ENCODE measurements around the gene MAN1C1.
A peak's percentile ranks its signal among the peaks of the same experiment; 100 is the strongest.

Gene MAN1C1

DNA sequence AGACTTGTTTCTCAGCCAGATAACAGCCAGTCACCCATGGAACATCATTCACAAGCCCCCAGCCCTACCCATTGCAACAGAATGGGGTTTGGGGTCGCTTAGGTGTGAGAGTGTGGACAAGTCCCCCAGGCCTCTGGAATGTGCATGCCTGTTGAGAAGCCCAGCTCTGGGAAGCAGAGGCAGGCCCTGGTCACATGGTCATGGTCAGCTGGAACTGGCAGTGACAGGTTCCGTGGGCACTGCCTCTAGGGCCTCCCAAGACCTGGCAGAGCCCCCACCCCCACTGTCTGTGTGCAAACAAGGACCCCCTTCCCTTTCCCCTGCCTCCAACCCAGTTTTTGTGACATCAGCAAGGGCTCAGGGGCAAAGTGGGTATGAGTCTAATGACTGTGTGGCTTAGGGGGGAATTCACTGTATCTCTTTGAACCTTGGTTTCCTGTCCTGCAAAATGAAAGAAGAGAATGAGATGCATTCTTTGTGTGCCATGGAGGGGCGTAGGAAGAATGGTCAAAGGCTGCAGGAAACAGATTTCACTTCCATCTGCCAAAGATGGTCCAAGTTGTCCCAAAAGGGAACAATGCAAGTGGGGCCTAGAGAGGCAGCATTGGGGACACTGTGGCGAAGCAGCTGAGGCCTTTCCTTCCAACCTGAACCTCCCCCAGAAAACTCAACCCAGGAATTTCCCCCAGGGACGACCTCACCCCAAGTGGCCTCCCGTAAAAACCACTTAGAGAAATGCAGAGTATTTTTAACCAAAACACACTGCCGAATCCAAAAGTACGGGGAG lies 148.7 kb downstream of the MAN1C1 start:
- no peak overlapping the region for H3K4me3 ChIP-seq
- H3K27ac ChIP-seq: peak overlapping the region in 11 of 21 experiments; percentile 16 to 72 (median 41)

DNA sequence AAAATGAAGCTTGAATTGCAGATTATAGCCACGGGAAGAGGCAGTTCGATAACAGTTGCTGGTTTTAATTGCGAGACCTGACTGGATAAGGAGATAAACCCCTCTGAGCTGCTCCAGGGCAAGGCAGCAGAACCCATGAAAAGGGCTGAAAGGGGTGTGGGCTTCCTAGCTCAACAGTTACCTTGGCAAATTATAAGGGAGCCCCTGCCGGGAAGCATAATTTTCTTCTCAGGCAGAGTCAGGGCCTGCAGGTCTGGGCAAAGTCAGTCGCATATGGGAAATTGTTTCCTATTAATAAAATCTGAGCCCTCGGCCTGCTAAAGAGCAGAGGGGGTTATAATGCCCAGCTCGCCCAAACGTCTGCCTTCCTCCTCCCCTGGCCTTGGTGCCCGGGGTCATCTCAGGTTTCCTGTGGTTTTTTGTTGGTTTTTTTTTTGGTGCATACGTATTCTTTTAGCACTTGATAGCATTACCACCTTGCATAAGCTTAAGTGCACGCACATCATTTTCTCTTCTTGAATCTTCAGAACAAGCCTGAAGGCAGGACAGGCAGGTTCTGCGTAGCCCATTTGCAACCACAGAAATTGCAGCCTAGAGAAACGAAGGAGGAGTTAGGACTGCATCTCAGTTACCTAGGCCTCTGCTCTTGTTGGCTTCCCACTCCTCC lies 149.5 kb downstream of the MAN1C1 start:
- H3K27ac ChIP-seq: peak overlapping the region in 11 of 21 experiments; percentile 16 to 72 (median 49)
- no peak overlapping the region for H3K4me3 ChIP-seq

DNA sequence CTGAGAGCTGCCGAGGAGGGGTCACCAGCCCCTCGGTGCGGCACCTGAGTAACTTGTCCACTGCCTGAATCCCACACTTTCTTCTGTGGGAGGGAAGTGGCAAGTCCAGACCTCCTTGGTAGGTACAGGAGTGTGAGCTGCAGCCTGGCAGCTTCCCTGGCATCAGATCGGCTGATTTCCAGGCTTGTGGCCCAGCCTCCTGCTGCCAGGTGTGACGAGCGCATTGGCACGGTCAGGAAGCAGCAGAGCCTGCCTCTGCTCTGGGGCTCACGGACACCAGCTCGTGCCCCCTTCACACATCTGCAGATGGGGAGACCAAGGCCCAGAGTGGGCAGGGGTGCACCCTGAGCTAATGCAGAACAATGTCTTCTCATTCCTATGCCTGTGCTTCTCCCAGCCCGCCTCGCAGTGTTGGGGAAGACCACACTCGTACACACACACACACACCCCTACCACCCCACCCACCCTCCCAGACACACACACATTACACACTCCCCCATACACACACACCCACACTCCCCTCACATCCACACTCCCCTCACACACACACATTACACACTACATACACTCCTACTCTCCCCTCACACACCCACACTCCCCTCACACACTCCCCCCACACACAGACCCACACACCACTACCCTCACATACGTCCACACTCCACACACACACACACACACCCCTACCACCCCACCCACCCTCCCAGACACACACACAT lies 150.3 kb downstream of the MAN1C1 start:
- H3K4me3 ChIP-seq: no peak overlapping the region
- peak overlapping the region in 6 of 21 experiments; percentile 46 to 72 (median 50) for H3K27ac ChIP-seq

DNA sequence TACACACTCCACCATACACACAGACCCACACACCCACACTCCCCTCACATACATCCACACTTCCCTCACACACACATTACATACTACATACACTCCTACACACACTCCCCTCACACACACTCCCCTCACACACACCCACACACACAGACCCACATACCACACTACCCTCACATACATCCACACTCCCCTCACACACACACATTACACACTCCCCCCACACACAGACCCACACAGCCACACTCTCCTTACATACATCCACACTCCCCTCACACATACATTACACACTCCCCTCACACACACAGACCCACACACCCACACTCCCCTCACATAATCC lies 150.8 kb downstream of the MAN1C1 start:
- H3K4me3 ChIP-seq: no peak overlapping the region
- H3K27ac ChIP-seq: no peak overlapping the region

DNA sequence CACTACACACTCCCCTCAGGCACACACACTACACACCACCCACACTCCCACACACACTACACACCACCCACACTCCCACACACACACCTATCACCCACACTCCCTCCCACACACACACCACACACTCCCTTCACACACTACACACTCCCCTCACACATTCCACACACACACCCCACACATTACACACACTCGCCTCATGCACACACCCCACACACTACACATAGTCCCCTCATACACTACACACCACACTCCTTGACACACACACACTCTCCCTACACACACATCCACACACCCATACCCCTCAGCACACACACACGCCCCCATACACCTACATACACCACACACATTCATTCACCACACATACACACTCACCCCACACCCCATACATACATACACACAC lies 152.4 kb downstream of the MAN1C1 start:
- H3K4me3 ChIP-seq: no peak overlapping the region
- H3K27ac ChIP-seq: no peak overlapping the region

DNA sequence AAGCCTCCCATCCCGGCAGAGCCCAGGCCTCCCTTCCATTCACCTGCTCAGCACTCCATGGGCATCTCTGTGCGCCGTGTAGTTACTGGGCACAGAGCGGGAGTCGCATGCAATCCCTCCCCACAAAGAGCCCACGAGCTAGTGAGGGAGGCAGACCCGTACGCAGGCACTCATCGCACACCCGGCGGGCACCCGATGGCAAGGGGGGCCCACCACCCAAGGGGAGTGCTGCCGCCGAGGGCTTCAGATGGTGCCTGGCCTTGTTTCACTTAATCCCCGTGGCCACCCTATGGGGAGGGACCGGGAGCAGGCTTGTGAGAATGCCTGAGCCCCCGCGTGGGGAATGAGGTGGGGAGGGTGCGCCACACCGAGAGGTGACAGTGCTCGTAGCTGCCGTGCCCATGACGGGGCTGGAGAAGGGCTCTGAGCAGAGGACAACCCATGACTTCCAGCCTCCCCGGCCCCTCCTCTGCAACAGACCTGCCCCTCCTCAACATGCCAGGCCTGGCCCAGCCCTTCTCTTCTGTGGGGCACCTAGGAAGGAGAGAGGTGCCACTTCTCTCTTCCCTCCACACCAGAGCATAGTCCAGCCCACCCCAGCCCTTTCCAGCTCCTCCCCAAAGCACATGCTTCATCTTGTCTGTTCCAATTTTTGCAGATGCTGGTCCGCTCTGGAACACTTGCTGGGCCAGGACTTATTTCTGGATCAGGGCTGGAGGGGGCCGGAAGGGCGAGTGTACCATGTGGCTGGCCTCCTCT lies 153.2 kb downstream of the MAN1C1 start:
- H3K27ac ChIP-seq: peak overlapping the region in 1 of 21 experiments; percentile 19
- H3K4me3 ChIP-seq: no peak overlapping the region

DNA sequence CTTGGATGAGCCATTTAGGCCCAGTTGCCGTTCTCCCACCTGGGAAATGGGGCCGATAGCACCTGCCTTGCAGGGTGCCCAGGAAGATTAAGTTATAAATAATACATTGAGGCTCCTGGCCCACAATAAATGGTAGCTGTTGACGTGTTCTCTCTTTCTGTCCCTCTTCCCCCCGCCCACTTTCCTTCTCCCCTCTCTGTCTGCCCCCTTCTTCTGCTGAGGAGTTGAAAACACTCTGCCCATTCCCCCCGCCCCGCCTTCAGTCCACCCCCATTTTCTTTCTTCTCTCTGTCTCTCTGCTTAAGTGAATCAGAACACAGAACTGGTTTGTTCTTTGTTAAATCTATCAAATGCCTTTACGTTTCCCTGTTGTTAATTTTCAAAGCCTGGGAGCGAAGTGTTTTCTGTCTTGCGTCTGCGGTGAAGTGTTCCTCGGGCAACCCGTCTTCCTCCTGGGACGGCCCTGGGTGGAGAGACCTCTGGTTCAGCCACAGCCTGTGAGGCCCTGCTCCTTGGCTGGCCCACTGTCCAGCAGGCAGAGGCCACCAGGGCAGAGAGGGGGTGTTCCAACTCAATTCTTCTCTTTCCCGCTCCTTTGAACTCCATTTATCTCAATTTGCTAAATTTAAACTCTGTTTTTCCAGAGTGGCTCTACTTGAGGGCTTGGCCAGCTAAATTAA lies 154.1 kb downstream of the MAN1C1 start:
- Histone ChIP-seq H3K27ac (peak overlapping the region in 1 of 21 experiments; percentile 19), H3K4me3 (no peak overlapping the region)

DNA sequence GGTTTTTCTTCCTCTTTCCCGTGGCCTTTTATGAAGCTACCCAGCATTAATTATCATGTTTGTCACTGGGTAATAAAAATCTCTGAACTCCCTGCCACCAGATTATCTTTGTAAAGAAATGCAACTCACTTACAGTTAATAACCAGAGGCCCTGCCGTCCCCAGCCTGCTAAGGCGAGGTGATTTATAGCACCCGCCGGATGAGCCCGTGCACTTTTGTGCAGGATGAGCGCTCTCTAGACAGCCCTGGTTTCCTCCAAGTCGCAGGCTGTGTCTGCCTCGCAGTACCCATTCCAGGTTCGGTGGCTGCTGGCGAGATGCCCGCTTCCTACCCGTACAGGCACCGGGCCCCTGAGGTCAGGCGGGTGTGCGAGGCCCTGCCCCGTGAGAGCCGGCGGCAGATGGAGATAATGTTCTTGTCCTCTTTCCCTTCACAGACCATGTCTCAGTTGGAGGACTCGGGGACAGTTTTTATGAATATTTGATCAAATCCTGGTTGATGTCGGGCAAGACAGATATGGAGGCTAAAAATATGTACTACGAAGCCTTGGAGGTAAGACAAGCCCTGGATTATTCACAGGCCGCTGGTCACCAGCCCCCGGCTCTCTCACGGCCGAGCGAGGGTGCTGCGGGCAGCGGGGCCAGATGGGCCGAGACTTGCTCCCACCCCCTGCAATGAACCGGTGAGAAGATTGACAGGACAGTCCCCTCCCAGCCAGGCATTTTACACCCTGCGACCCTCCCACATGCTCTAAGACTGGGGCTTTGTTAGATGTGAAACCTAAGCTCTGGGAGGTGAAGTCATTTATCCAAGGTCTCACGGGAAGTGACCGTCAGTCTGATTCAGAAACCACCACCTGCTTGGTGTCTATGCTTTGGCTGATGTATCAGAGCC lies 154.9 kb downstream of the MAN1C1 start:
- H3K27ac ChIP-seq: no peak overlapping the region
- no peak overlapping the region for H3K4me3 ChIP-seq

DNA sequence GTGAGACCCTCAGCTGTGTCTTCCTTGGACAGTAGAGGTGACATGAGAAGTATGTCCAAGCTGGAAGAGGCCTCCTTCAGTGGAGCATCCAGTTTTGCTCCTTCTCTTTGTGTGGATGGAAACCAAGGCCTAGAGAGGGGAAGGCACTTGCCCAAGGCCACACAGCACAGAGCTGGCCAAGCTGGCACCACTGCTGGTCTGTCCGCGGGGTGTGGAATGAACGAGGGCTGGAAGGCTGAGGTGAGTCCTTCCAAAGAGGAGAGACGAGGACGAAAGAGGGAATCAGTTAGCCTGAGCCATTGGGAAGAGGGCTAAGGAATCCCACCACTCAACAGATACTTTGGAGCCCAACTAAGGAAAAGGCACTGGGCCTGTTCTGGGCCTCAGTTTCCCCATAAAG lies 155.6 kb downstream of the MAN1C1 start:
- no peak overlapping the region for H3K27ac ChIP-seq
- H3K4me3 ChIP-seq: no peak overlapping the region

DNA sequence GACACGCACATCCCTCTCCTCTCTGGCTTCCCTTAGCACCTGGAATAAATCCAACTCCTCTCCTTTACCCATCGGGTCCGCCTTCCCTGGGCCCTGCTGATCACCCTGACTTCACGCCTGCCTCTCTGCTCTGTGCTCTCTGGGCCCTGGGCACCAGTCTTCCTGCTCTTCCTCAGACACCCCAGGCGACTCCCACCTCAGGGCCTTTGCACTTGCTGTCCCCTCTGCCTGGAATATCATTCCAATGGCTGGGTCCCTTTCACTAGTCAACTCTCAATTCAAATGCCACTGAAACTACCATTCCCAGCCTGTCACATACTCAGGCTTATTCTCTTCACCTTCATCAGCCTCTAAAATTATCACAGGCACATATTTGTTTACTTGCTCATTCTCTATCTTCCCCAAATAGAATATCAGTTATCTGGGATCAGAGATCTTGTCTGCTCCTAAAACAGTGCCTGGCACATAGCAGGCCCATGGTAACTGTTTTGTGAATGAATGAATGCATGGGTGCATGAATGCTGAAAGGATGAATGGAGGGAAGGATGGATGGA lies 156.2 kb downstream of the MAN1C1 start:
- peak overlapping the region in 3 of 21 experiments; percentile 53 to 89 (median 77) for H3K27ac ChIP-seq
- H3K4me3 ChIP-seq: no peak overlapping the region

DNA sequence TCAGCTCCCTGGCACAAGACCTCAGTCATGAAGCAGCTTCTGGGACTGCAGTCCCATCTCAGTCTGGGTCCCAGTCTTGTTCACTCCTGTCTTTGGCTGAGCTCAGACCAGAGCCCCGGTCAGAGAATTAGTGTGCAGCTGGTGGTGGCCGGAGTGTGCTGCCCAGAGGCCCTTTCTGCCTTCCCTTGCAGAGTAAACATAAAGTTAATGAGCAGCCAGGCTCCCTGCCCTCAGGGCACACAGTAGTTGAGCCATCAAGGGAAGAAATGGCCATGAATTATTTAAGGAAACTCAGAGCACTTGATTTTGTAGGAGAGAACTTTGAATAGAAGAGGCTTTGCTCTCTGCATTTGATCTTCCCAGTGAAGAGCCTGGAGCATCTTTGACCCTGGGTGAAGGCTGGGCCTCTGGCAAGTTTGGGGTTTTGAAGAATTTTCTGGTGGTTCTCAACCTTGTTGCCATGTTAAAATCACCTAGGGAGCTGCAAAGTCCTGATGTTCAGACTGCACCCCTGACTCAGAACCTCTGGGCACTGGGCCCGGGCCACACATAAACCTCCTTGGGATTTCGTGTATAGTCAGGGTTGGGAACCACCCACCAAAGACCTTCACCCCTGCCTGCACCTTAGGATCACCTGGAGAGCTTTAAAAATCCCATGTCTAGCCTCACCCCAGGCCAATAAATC lies 157.0 kb downstream of the MAN1C1 start:
- Histone ChIP-seq H3K4me3 (no peak overlapping the region), H3K27ac (peak overlapping the region in 5 of 21 experiments; percentile 36 to 89 (median 60))

DNA sequence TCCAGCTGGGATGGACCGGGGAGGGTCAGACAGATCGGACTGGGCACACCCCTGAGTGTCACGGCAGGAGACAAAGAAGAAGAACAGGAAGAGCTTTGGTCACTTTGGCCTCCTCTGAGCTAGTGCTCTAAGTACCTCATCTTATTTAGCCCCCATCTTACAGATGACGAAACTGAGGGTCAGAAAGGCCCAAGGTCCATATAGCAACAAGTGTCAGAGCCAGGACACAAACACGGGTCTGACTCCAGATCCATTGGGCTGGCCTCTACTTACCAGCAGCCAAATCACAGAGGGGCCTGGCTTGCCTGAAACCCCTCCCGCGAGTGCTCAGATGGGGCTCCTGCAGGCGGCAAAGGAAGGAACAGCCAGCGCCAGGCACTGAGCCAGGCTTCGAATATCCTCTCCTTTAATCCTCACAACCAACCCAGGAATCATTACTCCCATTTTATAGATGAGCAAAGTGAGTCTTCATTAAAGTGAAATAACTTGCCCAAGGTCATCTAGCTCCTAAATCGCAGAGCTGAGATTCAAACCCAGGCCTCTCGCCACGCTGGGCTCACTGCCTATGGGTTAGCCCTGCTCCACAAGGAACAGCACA lies 157.7 kb downstream of the MAN1C1 start:
- no peak overlapping the region for H3K4me3 ChIP-seq
- H3K27ac ChIP-seq: peak overlapping the region in 6 of 21 experiments; percentile 5 to 89 (median 68)

DNA sequence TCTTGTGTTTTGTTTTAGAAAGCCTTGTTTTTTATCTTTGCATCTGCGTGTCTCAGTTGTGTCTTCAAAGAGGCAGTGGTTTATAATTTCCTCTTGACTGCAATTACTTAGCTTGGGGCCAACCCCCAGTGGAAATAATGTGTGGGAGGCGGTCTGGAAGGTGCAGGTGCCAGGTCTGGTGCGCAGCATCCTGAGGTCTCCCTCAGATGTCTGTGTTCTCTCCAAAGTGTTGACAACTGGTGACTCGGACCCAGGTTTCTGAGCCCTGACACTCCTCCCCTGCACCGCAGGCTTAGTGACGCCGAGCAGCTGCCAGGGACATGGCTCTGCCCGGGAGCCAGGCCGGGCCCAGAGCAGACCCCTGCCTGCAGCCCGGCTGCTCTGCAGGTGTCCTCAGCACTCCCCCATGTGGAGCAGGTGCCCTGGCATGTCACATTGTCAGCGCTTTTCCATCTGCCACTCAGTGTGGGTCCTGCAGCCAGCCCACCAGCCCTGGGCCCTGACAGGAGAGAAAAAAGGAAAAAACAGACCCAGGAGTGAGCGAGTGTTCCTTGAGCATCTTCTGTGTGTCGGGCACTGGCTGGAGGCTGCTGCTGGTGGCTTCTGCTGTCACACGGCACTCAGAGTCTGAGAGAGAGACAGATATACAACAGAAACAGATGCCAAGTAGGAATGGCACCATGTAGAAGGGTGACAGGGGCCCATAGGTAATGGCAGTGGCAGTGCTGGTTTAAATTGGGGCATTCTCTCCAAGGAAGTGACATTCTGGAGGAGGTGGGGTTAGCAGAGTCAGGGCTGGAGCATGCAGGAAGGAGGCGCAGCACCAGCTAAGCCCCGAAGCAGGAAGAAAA lies 158.6 kb downstream of the MAN1C1 start:
- H3K27ac ChIP-seq: peak overlapping the region in 9 of 21 experiments; percentile 21 to 89 (median 72)
- no peak overlapping the region for H3K4me3 ChIP-seq

DNA sequence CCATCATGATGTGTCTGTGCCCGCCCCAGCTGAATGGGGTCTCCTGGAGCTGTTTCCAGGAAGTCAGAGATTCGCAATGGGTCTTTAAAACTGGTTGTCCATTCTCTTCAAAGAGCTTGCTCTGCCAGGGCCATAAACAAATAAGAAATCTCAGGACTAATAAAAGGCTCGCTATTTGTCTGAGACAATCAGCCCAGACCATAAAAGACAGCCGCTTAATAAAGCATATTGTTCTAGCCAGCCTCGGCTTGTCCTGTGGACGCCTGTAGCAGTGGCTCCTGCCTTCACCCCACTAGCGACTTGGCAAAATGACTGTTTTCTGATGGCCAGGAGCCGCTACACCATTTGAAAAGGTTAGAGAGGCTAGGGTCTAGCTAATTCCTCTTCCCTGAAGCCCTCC lies 162.8 kb downstream of the MAN1C1 start:
- Histone ChIP-seq H3K4me3 (no peak overlapping the region), H3K27ac (no peak overlapping the region)

DNA sequence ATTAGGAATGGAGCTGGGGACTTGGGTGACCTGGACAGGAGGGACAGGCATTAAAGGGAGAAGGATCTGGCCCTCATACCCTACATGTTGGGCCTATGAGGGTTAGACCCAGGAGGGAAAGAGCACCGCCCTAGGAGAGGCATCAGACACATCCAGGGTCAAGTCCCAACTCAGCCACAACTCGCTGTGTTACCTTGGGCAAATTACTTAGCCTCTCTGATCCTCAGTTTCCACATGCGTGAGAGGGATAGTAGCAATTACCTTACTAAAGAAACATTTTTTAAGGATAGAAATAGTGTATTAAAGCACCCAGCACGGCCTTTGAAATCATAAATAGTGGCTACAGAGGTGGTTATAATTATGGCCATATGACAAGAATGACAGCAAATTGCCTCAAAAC lies 163.3 kb downstream of the MAN1C1 start:
- Histone ChIP-seq H3K27ac (no peak overlapping the region), H3K4me3 (no peak overlapping the region)
